K562 (cell line): ENCODE measurements around the gene MX1. TPM values are rescaled to one million over a fixed set of nuclear protein-coding genes. Genes with fewer than 3 reads are reported as not detected.

Experiments
- ATAC-seq: fragments of 200-7000 bp; cut with Tn5 transposase; 3 replicates; pipeline ENCODE4 v1.9.1; 2020; ENCODE audit warnings: moderate library complexity
- BruUV-seq: library from RNA; stranded (reverse); fragments of 400-500 nt; replicated peaks from 2 replicates; lab custom pipeline; 2021; lab: Mats Ljungman, UMichigan
- CTCF ChIA-PET: fragments of 300-600 bp; formaldehyde crosslinking; extraction: SDS; loops from one replicate; lab custom pipeline; 2021; ENCODE audit warnings: low intra/inter-chr PET ratio; lab: Yijun Ruan, JAX
- POLR2A ChIA-PET: fragments of 300-600, 350-650 bp; sonication (Branson Sonifier 250); formaldehyde crosslinking; extraction: SDS; loops from one replicate; lab custom pipeline; 2021; ENCODE audit warnings: antibody characterized with exemption, inconsistent platforms; lab: Yijun Ruan, JAX
- DNase-seq, 4 experiments: peaks; one replicate each; pipeline versions ENCODE4 v3.0.0 to v3.0.0-alpha.2; 2011 to 2018; ENCODE audit warnings: low spot score in 3 of 4, mixed read lengths in 3 of 4; ENCODE audit errors: extremely low read depth in 1 of 4
- FAIRE-seq: peaks from 2 replicates; lab custom pipeline; 2011; peaks lifted over from hg19 to GRCh38; lab: Jason Lieb, UNC
- H2AFZ ChIP-seq: 2 replicates; pipeline ENCODE4 v1.6.0; 2011; ENCODE audit warnings: low read depth, low read length, control low read depth, inconsistent platforms
- H3K27ac ChIP-seq: fragments of 200-600 bp; 3 replicates; pipeline ENCODE4 v1.8.0; 2011; ENCODE audit warnings: low read depth, mild to moderate bottlenecking, control low read depth, inconsistent platforms, low read length, moderate library complexity, mixed read lengths; ENCODE audit errors: extremely low read depth
- H3K27me3 ChIP-seq, 2 experiments: fragments of 300-600 bp in 1 of 2; 2 replicates in 1 of 2; 3 replicates in 1 of 2; pipeline versions ENCODE4 v1.6.0 to v1.8.0; 2011; ENCODE audit warnings: inconsistent platforms in 2 of 2, low read length in 2 of 2, mild to moderate bottlenecking in 1 of 2, mixed read lengths in 1 of 2, moderate library complexity in 1 of 2; ENCODE audit not compliant: control insufficient read depth in 2 of 2, insufficient read depth in 2 of 2
- H3K36me3 ChIP-seq: fragments of 300-600 bp; 3 replicates; pipeline ENCODE4 v1.8.0; 2011; ENCODE audit warnings: mild to moderate bottlenecking, low read length, inconsistent platforms; ENCODE audit not compliant: control insufficient read depth, insufficient read depth
- H3K4me1 ChIP-seq, 2 experiments: fragments of 200-600 bp in 1 of 2; replicated peaks in 1 of 2; 2 replicates in 1 of 2; 3 replicates in 1 of 2; pipeline versions ENCODE4 v1.5.1 to v1.8.0; 2011; ENCODE audit warnings: inconsistent platforms in 2 of 2, low read length in 2 of 2, mild to moderate bottlenecking in 1 of 2, mixed read lengths in 1 of 2, moderate library complexity in 1 of 2; ENCODE audit not compliant: control insufficient read depth in 2 of 2, insufficient read depth in 2 of 2
- H3K4me2 ChIP-seq: 2 replicates; pipeline ENCODE4 v1.6.1; 2011; ENCODE audit warnings: low read length, control low read depth, inconsistent platforms, mixed read lengths; ENCODE audit not compliant: insufficient read depth
- H3K4me3 ChIP-seq: fragments of 200-600 bp; sonication (generic), shearing (Covaris generic); 2 replicates; pipeline ENCODE4 v1.5.1; 2016; ENCODE audit warnings: control low read depth, inconsistent platforms
- H3K79me2 ChIP-seq: fragments of 200-600 bp; 3 replicates; pipeline ENCODE4 v1.8.0; 2011; ENCODE audit warnings: low read length, inconsistent platforms; ENCODE audit not compliant: control insufficient read depth, insufficient read depth
- H3K9ac ChIP-seq, 2 experiments: 2 replicates each; pipeline versions ENCODE4 v1.6.0 to v1.6.1; 2011; ENCODE audit warnings: low read depth in 2 of 2, low read length in 2 of 2, control low read depth in 1 of 2, inconsistent platforms in 1 of 2, mild to moderate bottlenecking in 1 of 2, mixed read lengths in 1 of 2; ENCODE audit not compliant: insufficient read depth in 1 of 2
- H3K9me1 ChIP-seq: one replicate; pipeline ENCODE4 v1.6.0; 2011; ENCODE audit warnings: inconsistent platforms, mild to moderate bottlenecking, low read length, moderate library complexity; ENCODE audit not compliant: control insufficient read depth, insufficient read depth
- H3K9me3 ChIP-seq: replicated peaks from 2 replicates; pipeline ENCODE4 v1.5.1; 2011; ENCODE audit warnings: low read depth, low read length, inconsistent platforms; ENCODE audit not compliant: control insufficient read depth, insufficient read depth
- H4K20me1 ChIP-seq: replicated peaks from 2 replicates; pipeline ENCODE4 v1.6.1; 2011; ENCODE audit warnings: low read length, inconsistent platforms, mixed read lengths; ENCODE audit not compliant: control insufficient read depth, insufficient read depth
- BCLAF1 ChIP-seq, 2 experiments: fragments of 450-650 bp in 1 of 2; IDR thresholded peaks; 2 replicates each; pipeline ENCODE4 v1.6.1; 2011 to 2017; ENCODE audit warnings: low read depth in 2 of 2, antibody characterized with exemption in 1 of 2, borderline replicate concordance in 1 of 2, low read length in 1 of 2, mild to moderate bottlenecking in 1 of 2, mixed read lengths in 1 of 2; ENCODE audit not compliant: control insufficient read depth in 1 of 2
- BRCA1 ChIP-seq, 2 experiments: fragments of 450-650 bp in 1 of 2; sonication (generic) in 1 of 2; formaldehyde crosslinking in 1 of 2; IDR thresholded peaks; 2 replicates each; pipeline versions ENCODE4 v1.5.0 to v1.6.1; 2017 to 2020; ENCODE audit warnings: mild to moderate bottlenecking in 1 of 2, missing genetic modification reagents in 1 of 2
- KDM4B ChIP-seq, 2 experiments: fragments of 450-650 bp in 1 of 2; sonication (generic) in 1 of 2; IDR thresholded peaks; 2 replicates each; pipeline ENCODE4 v1.6.1; 2016 to 2017; ENCODE audit warnings: borderline replicate concordance in 2 of 2, antibody characterized with exemption in 1 of 2, low read depth in 1 of 2, mild to moderate bottlenecking in 1 of 2
- XRCC5 ChIP-seq: fragments of 200-400 bp; formaldehyde crosslinking; IDR thresholded peaks from 2 replicates; pipeline ENCODE4 v1.6.1; 2017; ENCODE audit warnings: low read depth, mild to moderate bottlenecking, low read length
- ZFX ChIP-seq: sonication (generic); formaldehyde crosslinking; IDR thresholded peaks from 2 replicates; pipeline ENCODE4 v1.8.0; 2022; ENCODE audit warnings: mild to moderate bottlenecking, missing genetic modification reagents, moderate library complexity
- ZNF146 ChIP-seq: IDR thresholded peaks from one replicate; pipeline ENCODE4 v1.6.1; 2018; ENCODE audit warnings: missing compliant biosample characterization; ENCODE audit not compliant: unreplicated experiment
- WGBS: fragments of 100-300 bp; shearing (Covaris generic); methylation state at CpG from one replicate; pipeline ENCODE4 v1.1.6; 2016; ENCODE audit warnings: low coverage, mixed read lengths; ENCODE audit not compliant: insufficient coverage; ENCODE audit errors: missing lambda C conversion rate; 5-methylcytosine and 5-hydroxymethylcytosine counted together
- in situ Hi-C: fragments of 300-500 bp; cut with MboI; formaldehyde crosslinking; loops from 4 replicates; pipeline ENCODE4 v1.15.0; 2018; ENCODE audit warnings: inconsistent platforms, mixed read lengths
- intact Hi-C: fragments of 100-400 bp; cut with micrococcal nuclease; formaldehyde crosslinking; loops from 2 replicates; pipeline ENCODE4 v1.14.2; 2022
- polyA plus RNA-seq, 8 experiments: library from polyadenylated mRNA; depleted of rRNA in 4 of 8; stranded (reverse) in 5 of 8; unstranded in 3 of 8; fragments of >200 nt; fragmentation: Nextera tagmentation in 2 of 8; fragmentation: Illumina TruSeq in 1 of 8; extraction: Ambion mirVana in 2 of 8; extraction: Trizol in 1 of 8; gene quantifications; 2 replicates each; pipeline versions ENCODE4 v1.2.1 to v1.2.3, GENCODE V29; 2011 to 2014; ENCODE audit warnings: inconsistent platforms in 1 of 8, missing spikeins in 1 of 8
- total RNA-seq, 7 experiments: library from RNA; depleted of rRNA in 6 of 7; stranded (reverse); fragments of >200 nt in 6 of 7; fragmentation: Illumina TruSeq in 2 of 7; extraction: Trizol in 2 of 7; gene quantifications; 2 replicates each; pipeline versions ENCODE4 v1.2.1 to v1.2.3, GENCODE V29; 2011 to 2021; ENCODE audit warnings: low replicate concordance in 1 of 7

MX1 gene
- total and polyA plus RNA-seq, 9 of the 15 experiments (the other 6 are each of a cell fraction or from before 2014, with no cell fraction given): 0.07 to 0.51 (median 0.21) TPM; not detected in 5

- TF ChIP-seq BCLAF1 (IDR thresholded peaks at IDR 0.05; ENCODE audit: borderline replicate concordance in 1 of 2, control insufficient read depth in 1 of 2, low read depth in 2 of 2, low read length in 1 of 2) (no peak), ZNF146 (CRISPR knock-in tag) (no peak), BRCA1 (IDR thresholded peaks at IDR 0.05) (no peak), BRCA1 (CRISPR knock-in tag; IDR thresholded peaks at IDR 0.05) (no peak), ZFX (CRISPR knock-in tag) (no peak), KDM4B (IDR thresholded peaks at IDR 0.05; ENCODE audit: borderline replicate concordance in 2 of 2, low read depth in 1 of 2) (no peak)
- TF ChIP-seq, all 486 proteins: peak for 0
These were observed 3.3 kb downstream of the MX1 start (continued) for GRCh38 chr21:41429305-41429704.

- WGBS: under 1% methylated on average over 9 of the region's 9 CpGs
These were observed 4.0 kb downstream of the MX1 start for GRCh38 chr21:41429925-41430491.

More at GRCh38 chr21:41429925-41430491, 4.0 kb downstream of the MX1 start:
- Histone ChIP-seq H3K36me3 (no peaks in the 10 kb centered on the region), H3K27ac (no peak overlapping the region), H3K4me1 (peaks cover 0 to 5% of the 10 kb centered on the region in 2 experiments; a peak in 1 of 5 replicates), H4K20me1 (no peaks in the 10 kb centered on the region), H3K4me2 (no peak overlapping the region), H3K27me3 (peaks cover 22 to 37% of the 10 kb centered on the region in 2 experiments; a peak in 4 of 5 replicates), H2AFZ (no peak overlapping the region), H3K9me3 (no peaks in the 10 kb centered on the region), H3K79me2 (no peaks in the 10 kb centered on the region), H3K9me1 (no peaks in the 10 kb centered on the region), H3K4me3 (no peak overlapping the region), H3K9ac (no peak overlapping the region)
- no peak for TF ChIP-seq XRCC5
- no peak for FAIRE-seq
- intact Hi-C loops: no loop called here
- POLR2A ChIA-PET: no interaction called here
- no peak for ATAC-seq
- CTCF ChIA-PET: no interaction called here
- in situ Hi-C loops: no loop called here
- no TSS peak for BruUV-seq
- DNase-seq: no peak
